GM19023 (cell line): ENCODE results near the gene THY1.

Experiments used
- ATAC-seq: cut with Tn5 transposase; IDR thresholded peaks from one replicate; pipeline ENCODE4 v1.9.1; 2021; ENCODE audit warnings: mild to moderate bottlenecking, moderate library complexity; ENCODE audit not compliant: unreplicated experiment

The THY1 gene

GRCh38 chr11:119372260-119373058, 50.5 kb downstream of the THY1 start:
- no peak for ATAC-seq

- ATAC-seq: no peak
Observed at GRCh38 chr11:119371778-119372182, 51.2 kb downstream of the THY1 start.

GRCh38 chr11:119371067-119371601, 51.8 kb downstream of the THY1 start:
- no peak for ATAC-seq

- no peak for ATAC-seq
Observed at GRCh38 chr11:119370486-119371046, 52.4 kb downstream of the THY1 start.

- ATAC-seq: no peak
Observed at GRCh38 chr11:119369132-119369925, 53.6 kb downstream of the THY1 start.

GRCh38 chr11:119368121-119369034, 54.6 kb downstream of the THY1 start:
- ATAC-seq: no peak

GRCh38 chr11:119367661-119368120, 55.3 kb downstream of the THY1 start:
- no peak for ATAC-seq
